Neural cell (in vitro differentiated cells): ENCODE results near the gene ST6GALNAC2. TPM values are rescaled to one million over a fixed set of nuclear protein-coding genes. Genes with fewer than 3 reads are reported as not detected.

ENCODE experiments used
- H2AFZ ChIP-seq: fragments of 200-600, 300-800 bp; sonication (generic), shearing (Covaris generic); 2 replicates; pipeline ENCODE4 v1.6.0; 2014; ENCODE audit warnings: low read depth, mild to moderate bottlenecking, antibody characterized with exemption, low read length, moderate library complexity
- H3F3A ChIP-seq: fragments of 200-600 bp; shearing (Covaris generic); 2 replicates; pipeline ENCODE4 v1.6.1; 2016; ENCODE audit warnings: mild to moderate bottlenecking, moderate library complexity, mixed read lengths, antibody characterized with exemption, low read length; ENCODE audit not compliant: insufficient read depth, poor library complexity, severe bottlenecking
- H3K27ac ChIP-seq: fragments of 200-600, 300-800 bp; sonication (generic), shearing (Covaris generic); 2 replicates; pipeline ENCODE4 v1.5.1; 2014; ENCODE audit warnings: mild to moderate bottlenecking, low read length, moderate library complexity
- H3K27me3 ChIP-seq: fragments of 300-800, 200-600 bp; sonication (generic), shearing (Covaris generic); 2 replicates; pipeline ENCODE4 v1.6.0; 2014; ENCODE audit warnings: mild to moderate bottlenecking, low read depth, low read length, moderate library complexity; ENCODE audit not compliant: insufficient read depth
- H3K36me3 ChIP-seq: fragments of 300-800, 200-600 bp; sonication (generic), shearing (Covaris generic); 2 replicates; pipeline ENCODE4 v1.5.1; 2014; ENCODE audit warnings: mild to moderate bottlenecking, antibody characterized with exemption, low read length, moderate library complexity; ENCODE audit not compliant: insufficient read depth
- H3K4me2 ChIP-seq: fragments of 300-800, 200-600 bp; sonication (generic), shearing (Covaris generic); 2 replicates; pipeline ENCODE4 v1.6.0; 2014; ENCODE audit warnings: mild to moderate bottlenecking, low read length
- H3K4me3 ChIP-seq: fragments of 300-800, 200-600 bp; sonication (generic), shearing (Covaris generic); 2 replicates; pipeline ENCODE4 v1.5.1; 2014; ENCODE audit warnings: mild to moderate bottlenecking, low read length, moderate library complexity
- H3K79me2 ChIP-seq: fragments of 200-600 bp; shearing (Covaris generic); replicated peaks from 2 replicates; pipeline ENCODE4 v1.6.0; 2014; ENCODE audit warnings: mild to moderate bottlenecking, low read length, moderate library complexity; ENCODE audit not compliant: insufficient read depth
- H3K9ac ChIP-seq: fragments of 300-800, 200-600 bp; sonication (generic), shearing (Covaris generic); 2 replicates; pipeline ENCODE4 v1.6.1; 2016; ENCODE audit warnings: mild to moderate bottlenecking, low read length, mixed read lengths
- H3K9me2 ChIP-seq: fragments of 200-600 bp; shearing (Covaris generic); 2 replicates; pipeline ENCODE4 v1.6.1; 2016; ENCODE audit warnings: mild to moderate bottlenecking, low read length, mixed read lengths; ENCODE audit not compliant: insufficient read depth
- H3K9me3 ChIP-seq: fragments of 200-600, 300-800 bp; sonication (generic), shearing (Covaris generic); 2 replicates; pipeline ENCODE4 v1.6.1; 2016; ENCODE audit warnings: mild to moderate bottlenecking, mixed run types, low read length, moderate library complexity, mixed read lengths
- H4K20me1 ChIP-seq: fragments of 200-600 bp; shearing (Covaris generic); 2 replicates; pipeline ENCODE4 v1.6.1; 2016; ENCODE audit warnings: mild to moderate bottlenecking, mixed run types; ENCODE audit not compliant: insufficient read depth
- EP300 ChIP-seq: fragments of 450-650 bp; conservative IDR thresholded peaks from 2 replicates; pipeline ENCODE4 v1.6.1; 2014; ENCODE audit warnings: antibody characterized with exemption, mild to moderate bottlenecking, moderate library complexity; ENCODE audit not compliant: poor library complexity, severe bottlenecking
- EZH2 ChIP-seq: fragments of 200-600, 300-800 bp; shearing (Covaris generic), sonication (generic); IDR thresholded peaks from 2 replicates; pipeline ENCODE4 v1.6.1; 2014; ENCODE audit warnings: antibody characterized with exemption, low read length, borderline replicate concordance, mild to moderate bottlenecking; ENCODE audit not compliant: insufficient read depth, poor library complexity, severe bottlenecking
- MXI1 ChIP-seq: fragments of 450-650 bp; conservative IDR thresholded peaks from 2 replicates; pipeline ENCODE4 v1.6.1; 2014; ENCODE audit warnings: antibody characterized with exemption, mild to moderate bottlenecking; ENCODE audit not compliant: poor library complexity, severe bottlenecking
- POLR2AphosphoS5 ChIP-seq: IDR thresholded peaks from 2 replicates; pipeline ENCODE4 v1.6.1; 2012
- RAD21 ChIP-seq: fragments of 450-650 bp; conservative IDR thresholded peaks from 2 replicates; pipeline ENCODE4 v1.6.1; 2014; ENCODE audit warnings: antibody characterized with exemption, mild to moderate bottlenecking, moderate library complexity
- REST ChIP-seq: IDR thresholded peaks from 2 replicates; pipeline ENCODE4 v1.6.1; 2012; ENCODE audit warnings: borderline replicate concordance
- SMC3 ChIP-seq: fragments of 450-650 bp; conservative IDR thresholded peaks from 2 replicates; pipeline ENCODE4 v1.6.1; 2014; ENCODE audit warnings: antibody characterized with exemption, mild to moderate bottlenecking, moderate library complexity; ENCODE audit not compliant: poor library complexity
- TAF1 ChIP-seq: IDR thresholded peaks from 2 replicates; pipeline ENCODE4 v1.6.1; 2012; ENCODE audit warnings: low read depth
- polyA plus RNA-seq: library from polyadenylated mRNA; depleted of rRNA; stranded (reverse); fragments of >200 nt; gene quantifications from 2 replicates; pipeline ENCODE4 v1.2.3, GENCODE V29; 2014
- TF ChIP-seq, protein P1 (sequence below): fragments of 450-650 bp; IDR thresholded peaks from 2 replicates; pipeline ENCODE4 v1.5.1; 2014; ENCODE audit warnings: antibody characterized with exemption, mild to moderate bottlenecking, moderate library complexity; ENCODE audit not compliant: poor library complexity, severe bottlenecking

ST6GALNAC2 gene
- polyA plus RNA-seq, 1 donor from 2014 or later = not detected

DNA sequence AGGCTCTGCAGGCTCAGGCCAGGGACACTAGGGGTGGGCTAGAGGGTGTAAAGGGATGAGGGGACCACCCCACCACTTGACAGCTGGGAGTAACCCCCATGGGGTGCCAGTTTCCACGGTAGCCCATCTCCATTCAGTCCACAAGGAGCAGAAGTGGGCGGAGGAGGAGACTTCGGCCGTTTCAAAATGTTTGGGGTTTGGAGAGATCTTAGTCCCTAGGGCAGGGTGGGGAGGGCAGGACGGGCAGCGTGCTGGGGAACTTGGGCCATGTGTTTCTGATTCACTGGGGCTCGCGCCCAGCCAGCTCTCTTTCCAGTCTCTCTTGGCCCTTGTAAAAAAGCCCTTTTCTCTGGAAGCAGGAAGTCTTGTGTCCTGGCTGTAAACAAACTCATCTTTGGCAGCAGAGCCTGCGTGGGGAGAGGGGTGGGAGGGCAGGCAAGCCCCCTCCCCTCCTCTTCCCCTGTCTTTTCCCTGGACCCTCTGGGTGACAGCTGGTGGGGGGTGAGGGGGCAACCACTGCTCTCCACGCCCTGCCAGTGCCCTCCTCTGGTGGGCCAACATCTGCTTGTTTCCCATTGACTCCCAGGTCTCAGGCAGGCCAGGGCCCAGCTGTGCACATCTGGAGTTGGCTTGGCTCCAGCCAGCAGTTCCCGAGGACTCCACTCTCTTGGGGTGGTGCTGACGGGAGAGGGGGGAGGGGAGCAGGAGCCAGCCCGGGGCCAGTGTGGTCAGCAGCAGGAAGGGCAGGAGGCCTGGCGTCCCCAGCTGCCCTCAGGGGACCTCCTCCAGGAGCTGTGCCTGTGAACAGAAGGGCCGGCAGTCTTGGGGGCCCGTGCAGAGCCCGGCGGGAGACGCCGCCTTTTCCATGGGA is 56.2 kb downstream of the ST6GALNAC2 start:
- Histone ChIP-seq H3F3A (no peaks in the 10 kb centered on the region), H3K36me3 (no peaks in the 10 kb centered on the region), H3K4me3 (no peak overlapping the region), H3K79me2 (no peaks in the 10 kb centered on the region), H4K20me1 (no peaks in the 10 kb centered on the region), H3K27me3 (no peaks in the 10 kb centered on the region), H3K4me2 (no peak overlapping the region), H3K9me3 (no peaks in the 10 kb centered on the region), H2AFZ (no peak overlapping the region), H3K9me2 (no peaks in the 10 kb centered on the region), H3K27ac (no peak overlapping the region), H3K9ac (no peak overlapping the region)
- TF ChIP-seq SMC3 (no peak), TAF1 (no peak), POLR2AphosphoS5 (no peak), EP300 (no peak), REST (no peak), MXI1 (no peak), RAD21 (no peak)
- TF ChIP-seq, protein P1, sequence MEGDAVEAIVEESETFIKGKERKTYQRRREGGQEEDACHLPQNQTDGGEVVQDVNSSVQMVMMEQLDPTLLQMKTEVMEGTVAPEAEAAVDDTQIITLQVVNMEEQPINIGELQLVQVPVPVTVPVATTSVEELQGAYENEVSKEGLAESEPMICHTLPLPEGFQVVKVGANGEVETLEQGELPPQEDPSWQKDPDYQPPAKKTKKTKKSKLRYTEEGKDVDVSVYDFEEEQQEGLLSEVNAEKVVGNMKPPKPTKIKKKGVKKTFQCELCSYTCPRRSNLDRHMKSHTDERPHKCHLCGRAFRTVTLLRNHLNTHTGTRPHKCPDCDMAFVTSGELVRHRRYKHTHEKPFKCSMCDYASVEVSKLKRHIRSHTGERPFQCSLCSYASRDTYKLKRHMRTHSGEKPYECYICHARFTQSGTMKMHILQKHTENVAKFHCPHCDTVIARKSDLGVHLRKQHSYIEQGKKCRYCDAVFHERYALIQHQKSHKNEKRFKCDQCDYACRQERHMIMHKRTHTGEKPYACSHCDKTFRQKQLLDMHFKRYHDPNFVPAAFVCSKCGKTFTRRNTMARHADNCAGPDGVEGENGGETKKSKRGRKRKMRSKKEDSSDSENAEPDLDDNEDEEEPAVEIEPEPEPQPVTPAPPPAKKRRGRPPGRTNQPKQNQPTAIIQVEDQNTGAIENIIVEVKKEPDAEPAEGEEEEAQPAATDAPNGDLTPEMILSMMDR = no peak

DNA sequence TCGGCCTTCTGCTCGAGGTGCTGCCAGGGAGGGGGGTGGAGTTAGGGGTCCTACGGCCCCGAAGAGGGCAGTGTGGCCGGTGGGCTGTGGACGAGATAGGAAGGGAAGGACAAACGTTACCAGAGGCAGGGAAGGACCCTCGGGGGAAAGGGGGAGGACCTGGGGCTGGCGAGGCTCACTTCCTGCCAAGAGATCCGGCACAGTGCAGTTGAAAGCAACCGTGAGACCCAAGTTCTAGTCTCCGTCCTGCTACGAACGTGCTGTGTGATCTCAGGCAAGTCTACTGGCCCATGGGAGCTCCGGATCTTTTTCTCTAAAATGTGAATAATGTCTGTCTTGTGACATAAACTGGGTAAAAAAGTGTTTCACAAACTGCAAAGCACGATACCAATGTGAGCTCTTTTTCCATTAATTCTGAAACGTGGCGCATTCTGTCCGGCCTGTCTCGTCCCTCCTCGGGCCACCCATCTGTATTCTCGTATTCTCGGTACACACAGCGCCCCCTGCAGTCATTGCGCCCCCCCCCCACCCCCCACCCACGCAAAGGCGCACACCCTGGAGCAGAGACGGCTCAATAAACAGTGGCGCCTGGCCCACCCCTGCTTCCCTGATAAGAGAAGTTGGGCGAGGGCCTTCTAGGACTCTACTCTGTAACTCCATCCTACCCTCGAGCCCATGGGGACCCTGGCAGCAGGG is 57.0 kb downstream of the ST6GALNAC2 start:
- H3K4me2 ChIP-seq = no peak overlapping the region
- H3F3A ChIP-seq = no peaks in the 10 kb centered on the region
- H2AFZ ChIP-seq = no peak overlapping the region
- H3K4me3 ChIP-seq = no peak overlapping the region
- H3K79me2 ChIP-seq = no peaks in the 10 kb centered on the region
- H3K9me3 ChIP-seq = no peaks in the 10 kb centered on the region
- no peak overlapping the region for H3K27ac ChIP-seq
- TF ChIP-seq SMC3 (no peak), REST (no peak), POLR2AphosphoS5 (no peak), TAF1 (no peak), RAD21 (no peak), EZH2 (no peak), MXI1 (no peak), EP300 (no peak)
- TF ChIP-seq, protein P1 = no peak
- H4K20me1 ChIP-seq = no peaks in the 10 kb centered on the region
- no peaks in the 10 kb centered on the region for H3K27me3 ChIP-seq
- no peak overlapping the region for H3K9ac ChIP-seq
- no peaks in the 10 kb centered on the region for H3K36me3 ChIP-seq
- H3K9me2 ChIP-seq = no peaks in the 10 kb centered on the region
